ENCODE measurements around the gene STK24. TPM values are rescaled to one million over a fixed set of nuclear protein-coding genes. Genes with fewer than 3 reads are reported as not detected.

STK24 gene
- total RNA-seq, 3 donors from 2014 or later, result 61.3 to 149 (median 71.9) TPM

DNA sequence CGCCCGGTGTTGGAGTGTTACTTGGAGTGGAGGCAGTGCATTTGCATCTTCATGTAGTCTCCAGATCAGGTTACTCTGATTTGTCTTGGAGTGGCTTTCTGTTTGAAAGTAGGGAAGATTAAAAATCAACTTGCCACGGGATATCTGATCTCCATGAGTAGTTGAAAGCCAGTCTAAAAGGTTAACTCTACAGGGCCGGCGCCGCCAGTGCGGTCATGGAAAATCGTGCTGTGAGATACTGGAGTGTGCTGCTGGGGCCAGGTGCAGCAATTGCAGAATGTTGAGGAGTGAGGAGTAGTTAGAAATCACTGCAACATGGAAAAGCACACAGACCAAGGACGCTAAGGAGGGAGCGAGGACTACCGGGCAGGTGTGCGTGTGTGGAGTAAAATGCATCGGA, 175.0 kb downstream of the STK24 start:
- Histone ChIP-seq H3K36me3 (no peaks in the 10 kb centered on the region), H3K27ac (no peak overlapping the region), H3K27me3 (no peaks in the 10 kb centered on the region), H3K4me1 (no peaks in the 10 kb centered on the region), H3K9me3 (no peaks in the 10 kb centered on the region), H3K4me3 (no peak overlapping the region)
- TF ChIP-seq POLR2A (IDR thresholded peaks at IDR 0.05) (no peak), POLR2AphosphoS5 (IDR thresholded peaks at IDR 0.05) (no peak)
- TF ChIP-seq, protein P1, sequence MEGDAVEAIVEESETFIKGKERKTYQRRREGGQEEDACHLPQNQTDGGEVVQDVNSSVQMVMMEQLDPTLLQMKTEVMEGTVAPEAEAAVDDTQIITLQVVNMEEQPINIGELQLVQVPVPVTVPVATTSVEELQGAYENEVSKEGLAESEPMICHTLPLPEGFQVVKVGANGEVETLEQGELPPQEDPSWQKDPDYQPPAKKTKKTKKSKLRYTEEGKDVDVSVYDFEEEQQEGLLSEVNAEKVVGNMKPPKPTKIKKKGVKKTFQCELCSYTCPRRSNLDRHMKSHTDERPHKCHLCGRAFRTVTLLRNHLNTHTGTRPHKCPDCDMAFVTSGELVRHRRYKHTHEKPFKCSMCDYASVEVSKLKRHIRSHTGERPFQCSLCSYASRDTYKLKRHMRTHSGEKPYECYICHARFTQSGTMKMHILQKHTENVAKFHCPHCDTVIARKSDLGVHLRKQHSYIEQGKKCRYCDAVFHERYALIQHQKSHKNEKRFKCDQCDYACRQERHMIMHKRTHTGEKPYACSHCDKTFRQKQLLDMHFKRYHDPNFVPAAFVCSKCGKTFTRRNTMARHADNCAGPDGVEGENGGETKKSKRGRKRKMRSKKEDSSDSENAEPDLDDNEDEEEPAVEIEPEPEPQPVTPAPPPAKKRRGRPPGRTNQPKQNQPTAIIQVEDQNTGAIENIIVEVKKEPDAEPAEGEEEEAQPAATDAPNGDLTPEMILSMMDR (IDR thresholded peaks at IDR 0.05), result no peak
- intact Hi-C loops (cut with DNase I; ENCODE audit: low total_unique reads), result no loop called here
- no peak for DNase-seq (ENCODE audit: low spot score in 2 of 2)

DNA sequence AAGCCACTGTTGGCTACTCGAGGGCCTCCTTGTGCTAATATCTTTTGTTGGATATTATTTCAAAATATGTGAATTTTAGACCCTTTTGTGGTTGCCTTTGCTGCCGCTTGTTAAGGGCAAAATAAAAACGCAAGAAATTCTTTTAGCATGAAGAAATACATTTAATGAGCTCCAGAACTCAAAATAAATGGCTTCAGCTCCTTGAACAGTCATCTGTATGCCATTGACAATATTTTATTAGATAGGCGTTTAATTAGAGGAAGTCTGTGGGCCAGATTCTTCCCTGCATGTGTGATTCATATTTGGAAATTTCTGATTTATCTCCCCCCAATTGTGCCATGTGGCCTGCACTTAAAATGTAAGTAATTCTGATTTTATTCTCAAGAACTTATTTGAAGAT, 177.2 kb downstream of the STK24 start:
- intact Hi-C loops (cut with DNase I; ENCODE audit: low total_unique reads), result no loop called here
- no peak overlapping the region for H3K27ac ChIP-seq

DNA sequence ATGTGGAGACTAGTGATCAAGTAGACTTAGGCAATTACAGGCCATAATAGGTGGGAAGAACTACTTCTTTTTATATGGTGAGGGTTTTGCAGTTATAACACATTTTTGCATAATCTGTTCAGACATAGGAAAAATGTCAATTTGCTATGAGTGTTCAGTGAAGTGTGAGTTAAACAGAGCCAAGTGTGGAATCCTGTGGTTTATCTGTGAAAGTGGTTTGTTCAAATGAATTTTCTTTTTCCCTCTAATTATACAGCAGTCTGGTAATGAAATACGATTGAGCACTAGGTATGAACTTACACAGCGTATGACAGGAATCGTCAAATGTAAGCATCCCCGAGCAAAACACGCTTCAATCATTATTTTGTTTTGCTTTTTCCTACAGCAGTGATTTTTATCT, 178.3 kb downstream of the STK24 start:
- Histone ChIP-seq H3K9me3 (no peaks in the 10 kb centered on the region), H3K27ac (no peak overlapping the region), H3K27me3 (no peaks in the 10 kb centered on the region), H3K4me1 (no peaks in the 10 kb centered on the region), H3K36me3 (no peaks in the 10 kb centered on the region), H3K4me3 (no peak overlapping the region)
- DNase-seq (ENCODE audit: low spot score in 2 of 2), result no peak
- intact Hi-C loops (cut with DNase I; ENCODE audit: low total_unique reads), result no loop called here
- TF ChIP-seq, protein P1 (IDR thresholded peaks at IDR 0.05), result no peak
- no peak for TF ChIP-seq POLR2AphosphoS5 (IDR thresholded peaks at IDR 0.05)
- TF ChIP-seq POLR2A (IDR thresholded peaks at IDR 0.05), result no peak

More for the DNA sequence above, 177.2 kb downstream of the STK24 start:
- Histone ChIP-seq H3K4me3 (no peak overlapping the region), H3K4me1 (no peaks in the 10 kb centered on the region), H3K36me3 (no peaks in the 10 kb centered on the region), H3K9me3 (no peaks in the 10 kb centered on the region), H3K27me3 (no peaks in the 10 kb centered on the region)
- DNase-seq (ENCODE audit: low spot score in 2 of 2), result no peak
- no peak for TF ChIP-seq POLR2A (IDR thresholded peaks at IDR 0.05)
- TF ChIP-seq POLR2AphosphoS5 (IDR thresholded peaks at IDR 0.05), result no peak
- TF ChIP-seq, protein P1 (IDR thresholded peaks at IDR 0.05), result no peak

DNA sequence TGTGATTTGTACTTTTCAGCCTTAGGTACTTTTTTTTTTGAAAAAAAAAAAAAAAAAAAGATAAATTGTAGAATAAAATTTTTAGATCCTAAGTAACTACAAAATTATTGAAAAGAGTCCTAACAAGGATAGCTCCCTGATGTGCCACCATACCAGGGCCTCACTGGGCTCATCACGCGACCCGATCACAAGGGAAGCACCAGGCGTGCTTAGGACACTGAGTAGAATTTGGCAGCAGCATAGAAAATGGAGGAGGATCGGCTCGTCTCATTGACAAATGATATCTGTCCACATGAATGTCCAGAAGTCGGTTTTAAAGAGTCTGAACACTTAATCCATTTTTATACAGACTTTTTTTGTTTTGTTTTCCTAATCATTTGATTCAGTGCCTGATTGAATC, 179.0 kb downstream of the STK24 start:
- Histone ChIP-seq H3K4me1 (no peaks in the 10 kb centered on the region), H3K27ac (no peak overlapping the region), H3K9me3 (no peaks in the 10 kb centered on the region), H3K36me3 (no peaks in the 10 kb centered on the region), H3K4me3 (no peak overlapping the region), H3K27me3 (no peaks in the 10 kb centered on the region)
- DNase-seq (ENCODE audit: low spot score in 2 of 2), result no peak
- TF ChIP-seq POLR2A (IDR thresholded peaks at IDR 0.05) (no peak), POLR2AphosphoS5 (IDR thresholded peaks at IDR 0.05) (no peak)
- TF ChIP-seq, protein P1 (IDR thresholded peaks at IDR 0.05), result no peak
- intact Hi-C loops (cut with DNase I; ENCODE audit: low total_unique reads), result no loop called here

DNA sequence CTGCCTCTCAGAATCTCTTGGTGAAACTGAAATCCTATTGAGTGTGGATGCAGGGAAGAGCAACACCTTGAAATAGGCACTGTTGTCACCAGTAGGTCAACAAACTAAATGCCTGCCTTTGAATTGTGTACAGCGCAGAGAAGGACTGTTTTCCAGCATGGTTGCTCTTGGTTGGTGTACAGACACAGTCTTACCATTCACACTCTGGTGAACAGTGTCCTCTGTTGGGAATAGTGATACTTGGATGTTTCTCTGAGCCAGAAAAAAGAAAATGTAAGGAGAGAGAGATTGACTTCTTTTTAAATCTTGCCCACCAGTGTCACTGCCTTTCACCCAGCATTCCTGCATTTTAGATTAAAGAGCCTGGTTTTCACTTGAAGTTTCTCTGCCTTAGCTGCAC, 179.7 kb downstream of the STK24 start:
- Histone ChIP-seq H3K4me1 (no peaks in the 10 kb centered on the region), H3K36me3 (no peaks in the 10 kb centered on the region), H3K9me3 (no peaks in the 10 kb centered on the region), H3K27me3 (no peaks in the 10 kb centered on the region), H3K4me3 (no peak overlapping the region), H3K27ac (no peak overlapping the region)
- TF ChIP-seq POLR2A (IDR thresholded peaks at IDR 0.05), result no peak
- no peak for TF ChIP-seq POLR2AphosphoS5 (IDR thresholded peaks at IDR 0.05)
- TF ChIP-seq, protein P1 (IDR thresholded peaks at IDR 0.05), result no peak
- intact Hi-C loops (cut with DNase I; ENCODE audit: low total_unique reads), result no loop called here
- DNase-seq (ENCODE audit: low spot score in 2 of 2), result no peak

Measured in breast epithelium (tissue), 4 donors.